Daoy (cell line): Measurements from ENCODE around the gene TEKT1. TPM values are rescaled to one million over a fixed set of nuclear protein-coding genes. Genes with fewer than 3 reads are reported as not detected.

Source experiments
- DNase-seq: peaks from one replicate; pipeline ENCODE4 v3.0.0-alpha.2; 2015; ENCODE audit warnings: low read depth
- total RNA-seq: library from RNA; depleted of rRNA; stranded (reverse); fragments of >200 nt; shearing (Covaris generic); gene quantifications from 2 replicates; pipeline ENCODE4 v1.2.3, GENCODE V29; 2014; rRNA removed

Gene TEKT1
- total RNA-seq, 1 experiment from 2014 or later = not detected

DNA sequence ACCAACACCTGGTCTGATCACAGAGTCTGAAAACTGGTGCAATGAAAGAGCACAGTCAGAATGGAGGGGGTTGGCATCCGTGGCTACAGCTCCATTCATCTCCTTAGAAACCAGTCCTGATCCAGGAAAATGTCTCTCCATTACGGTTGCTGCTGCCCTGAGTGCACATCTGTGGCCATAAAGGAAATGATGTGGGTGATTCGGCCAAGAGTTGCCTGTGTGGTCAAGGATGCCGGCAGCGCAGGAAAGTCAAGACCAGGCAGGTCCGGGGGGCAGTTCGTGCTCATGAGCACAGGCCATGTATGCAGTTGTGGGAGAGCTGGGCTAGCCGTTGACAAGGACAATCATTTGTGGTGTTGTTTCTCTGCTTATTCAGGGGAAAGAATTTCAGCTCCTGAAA, 69.8 kb downstream of the TEKT1 start:
- no peak for DNase-seq

DNA sequence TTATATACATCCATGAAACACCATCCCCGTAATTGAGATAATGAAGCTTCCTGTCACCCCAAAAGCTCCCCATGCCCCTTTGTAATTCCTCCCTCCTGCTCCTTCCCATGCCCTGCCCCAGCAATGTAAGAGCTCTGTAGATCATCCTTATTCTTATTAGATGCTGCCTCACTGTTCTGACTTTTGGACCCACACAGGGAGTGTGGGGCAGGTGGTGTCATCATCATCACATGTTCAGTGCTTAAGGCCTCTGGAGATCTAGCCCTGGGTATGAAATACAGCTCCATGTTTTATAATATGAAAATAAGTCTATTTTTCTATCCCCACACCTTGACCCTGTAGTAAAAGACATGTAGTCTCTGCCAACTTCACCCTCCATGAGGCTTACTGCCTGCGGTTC, 73.8 kb downstream of the TEKT1 start:
- DNase-seq = no peak

DNA sequence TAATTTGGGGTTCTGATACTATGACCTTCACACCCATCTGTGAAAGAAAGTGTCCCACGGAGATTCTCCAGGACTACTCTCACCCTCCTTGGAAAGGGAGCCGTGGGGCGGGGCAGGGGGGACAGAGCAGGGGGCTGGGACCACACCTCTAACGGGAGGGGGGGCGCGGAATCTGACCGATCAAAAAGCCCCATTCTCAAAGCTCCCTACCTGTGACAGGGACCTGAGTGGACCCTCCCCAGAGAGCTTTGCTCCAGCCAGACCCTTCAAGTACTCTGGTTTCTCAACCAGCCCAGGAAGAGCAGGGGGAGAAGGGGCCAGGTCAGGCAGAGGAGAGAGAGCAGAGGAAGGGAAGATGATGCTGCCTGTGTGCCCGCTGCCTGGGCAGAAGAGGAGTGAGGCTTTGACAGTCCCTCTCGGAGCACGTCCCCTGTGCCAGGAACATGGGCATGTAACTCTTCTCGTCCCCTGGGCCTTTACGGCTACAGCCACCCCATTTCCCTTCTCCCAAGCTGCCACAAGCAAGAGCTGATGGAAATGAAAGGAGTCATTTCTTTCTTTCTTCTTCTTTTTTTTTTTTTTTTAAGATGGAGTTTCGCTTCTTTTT, 75.0 kb downstream of the TEKT1 start:
- no peak for DNase-seq

DNA sequence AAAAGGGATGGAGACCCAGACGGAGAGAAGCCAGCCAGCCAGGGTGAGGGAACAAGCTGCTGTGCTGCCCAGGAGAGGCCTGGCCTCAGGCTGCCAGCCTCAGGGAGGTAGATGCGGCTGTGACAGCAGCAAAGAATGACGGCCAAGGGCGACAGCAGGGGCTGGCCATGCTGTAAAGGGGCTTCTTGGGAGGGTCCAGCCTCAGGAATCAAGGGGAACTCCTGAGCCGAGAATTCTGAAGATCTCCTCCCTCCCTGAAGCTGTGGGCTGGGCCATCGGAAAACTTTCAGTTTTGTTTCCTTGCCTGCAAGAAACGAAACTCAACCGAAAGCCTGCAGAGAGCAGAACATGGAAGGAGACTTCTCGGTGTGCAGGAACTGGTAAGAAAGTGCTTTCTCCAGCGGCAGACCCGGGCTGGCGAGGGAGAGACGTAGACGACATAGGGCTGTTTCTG, 75.8 kb downstream of the TEKT1 start, which contains the start of gene XAF1:
Gene XAF1, plus strand, starts transcription at position 316 of the 454 bp plus-strand sequence. Its CDS starts 33 bp downstream, at position 349.
- peak; percentile 65 for DNase-seq

DNA sequence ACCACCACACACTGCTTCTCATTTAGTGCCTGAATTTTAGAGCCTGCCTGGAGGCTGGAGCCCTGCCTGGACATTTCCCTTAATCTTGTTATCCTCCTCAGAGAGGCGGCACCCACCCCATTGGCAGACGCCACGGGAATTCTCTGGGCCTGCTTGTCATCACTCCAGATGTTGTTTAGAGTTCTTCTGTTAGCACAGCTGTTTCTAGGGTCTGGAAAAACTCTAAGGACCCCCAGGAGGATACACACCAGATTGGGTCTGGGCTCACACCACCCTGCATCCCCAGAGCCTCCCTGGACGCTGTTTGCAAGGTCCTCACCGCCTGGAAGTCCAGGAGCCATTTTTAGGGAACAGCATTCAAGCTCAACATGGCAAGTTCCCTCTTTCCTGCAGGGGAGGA, 76.2 kb downstream of the TEKT1 start:
- no peak for DNase-seq

DNA sequence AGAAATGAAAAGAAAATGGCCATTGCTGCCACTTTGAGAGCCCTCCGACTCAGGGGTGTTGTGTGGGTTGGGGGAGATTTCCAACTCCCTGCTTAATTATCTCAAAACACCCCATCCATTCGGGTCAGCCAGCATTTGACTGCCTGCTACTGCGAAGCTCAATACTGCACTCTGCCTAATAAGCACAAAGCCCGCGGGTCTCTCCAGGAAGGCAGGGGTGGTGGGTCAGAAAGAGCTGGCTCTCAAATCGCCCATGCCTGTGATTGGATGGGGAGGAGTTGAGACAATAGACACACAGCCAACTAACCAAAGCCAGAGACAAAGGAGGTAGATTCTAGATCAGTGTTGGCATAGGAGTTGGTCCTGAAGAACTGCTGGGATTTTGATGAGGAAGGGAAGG, 78.0 kb downstream of the TEKT1 start:
- DNase-seq = peak; percentile 36

DNA sequence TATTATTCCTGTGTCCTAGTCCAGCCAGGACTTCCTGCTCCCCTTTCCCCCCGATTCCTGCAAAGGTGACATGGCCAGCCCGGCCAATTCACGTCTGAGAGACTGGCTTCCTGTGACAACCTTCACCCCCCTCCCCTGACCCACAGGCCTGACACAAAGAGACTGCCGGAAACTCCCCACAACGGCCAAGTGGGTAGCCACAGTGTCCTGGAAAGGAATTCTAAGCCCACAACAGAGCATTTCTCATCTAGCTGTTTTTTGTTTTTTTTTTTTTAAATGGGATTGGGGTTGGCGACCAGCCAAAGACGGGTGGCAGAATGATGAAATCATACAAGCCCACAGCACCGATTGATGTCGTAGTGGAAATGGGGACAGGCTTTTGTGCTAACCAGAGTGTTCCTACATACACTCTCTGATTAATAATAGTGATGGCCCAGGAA, 78.5 kb downstream of the TEKT1 start:
- peak; percentile 93 for DNase-seq

DNA sequence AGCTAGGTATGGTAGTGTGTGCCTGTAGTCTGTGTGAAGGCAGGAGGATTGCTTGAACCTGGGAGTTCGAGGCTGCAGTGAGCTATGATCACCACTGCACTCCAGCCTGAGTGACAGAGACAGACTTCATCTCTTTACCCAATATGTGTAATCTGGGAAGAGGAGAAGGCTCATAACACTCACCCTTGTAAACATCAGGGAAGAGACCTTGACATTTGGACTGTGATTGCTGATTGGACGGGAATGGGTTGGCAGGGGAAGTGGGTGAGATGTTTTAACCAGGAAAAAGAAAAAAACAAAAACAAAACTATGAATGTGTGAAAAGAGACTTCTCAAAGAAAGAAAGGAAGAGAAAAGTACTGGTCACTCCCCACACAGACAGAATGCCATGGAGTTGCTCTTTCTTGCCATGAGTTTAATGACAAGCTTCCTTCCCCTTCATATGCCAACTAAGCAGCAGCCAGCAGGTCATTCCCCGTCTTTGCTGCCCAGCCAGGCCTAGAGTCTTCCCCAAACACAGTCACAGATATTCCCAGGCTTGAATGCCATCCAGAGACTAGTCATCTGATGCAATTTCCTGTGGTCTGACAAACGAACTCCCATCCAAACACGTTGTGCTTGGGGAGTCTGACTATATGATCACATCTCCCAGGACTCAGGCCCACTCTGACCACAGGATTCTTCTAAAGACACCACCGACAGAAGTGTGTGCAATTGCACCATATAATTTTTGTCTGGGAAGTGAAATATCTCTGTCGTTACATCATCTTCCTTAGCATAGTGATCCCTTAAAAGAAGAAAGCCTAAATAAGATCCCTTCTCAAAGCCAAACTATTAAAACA, 79.2 kb downstream of the TEKT1 start:
- peak; percentile 96 for DNase-seq

DNA sequence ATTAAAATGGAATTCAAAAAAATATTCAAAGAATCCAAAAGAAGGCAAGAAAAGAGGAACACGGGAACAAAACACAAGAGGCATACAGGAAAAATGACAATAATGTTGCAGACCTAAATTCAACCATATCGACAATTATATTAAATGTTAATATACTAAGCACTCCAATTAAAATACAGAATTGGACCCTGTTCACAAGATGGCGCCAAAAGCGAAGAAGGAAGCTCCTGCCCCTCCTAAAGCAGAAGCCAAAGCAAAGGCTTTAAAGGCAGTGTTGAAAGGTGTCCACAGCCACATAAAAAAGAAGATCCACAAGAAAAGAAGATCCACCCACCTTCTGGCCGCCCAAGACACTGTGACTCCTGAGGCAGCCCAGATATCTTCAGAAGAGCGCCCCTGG, 82.0 kb downstream of the TEKT1 start:
- DNase-seq = no peak

DNA sequence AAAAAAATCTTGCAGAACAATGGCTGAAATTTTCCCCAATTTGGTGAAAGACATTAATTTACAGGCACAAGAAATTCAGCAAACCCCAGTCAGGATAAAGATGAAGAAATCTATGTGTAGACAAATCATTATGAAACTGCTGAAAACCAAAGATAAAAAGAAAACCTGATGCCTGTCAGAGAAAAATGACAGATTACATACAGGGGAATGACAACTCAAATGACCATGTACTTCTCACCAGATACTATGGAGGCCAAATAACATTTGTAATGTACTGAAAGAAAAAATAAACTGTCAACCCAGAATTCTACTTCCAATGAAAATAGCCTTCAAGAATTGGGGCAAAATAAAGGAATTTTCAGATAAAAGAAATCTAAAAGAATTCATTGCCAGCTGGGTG, 82.9 kb downstream of the TEKT1 start:
- DNase-seq = no peak

Other genes starting within 250 kb of the TEKT1 start
- 16.1 and 18.4 TPM in 2 replicates for gene KIAA0753, start 191.0 kb downstream of the TEKT1 start, total RNA-seq
- gene TXNDC17, start 190.7 kb downstream of the TEKT1 start, total RNA-seq = 258 and 269 TPM in 2 replicates
- gene MED31, start 180.1 kb downstream of the TEKT1 start, total RNA-seq = 32.0 and 36.5 TPM in 2 replicates
- gene C17orf100, start 180.0 kb downstream of the TEKT1 start, total RNA-seq = 0.06 and 0.71 TPM in 2 replicates
- not detected in 2 replicates for gene SLC13A5, start 118.4 kb downstream of the TEKT1 start, total RNA-seq
- gene XAF1, start 75.7 kb downstream of the TEKT1 start, total RNA-seq = 7.5 and 13.7 TPM in 2 replicates
- gene FBXO39, start 55.5 kb downstream of the TEKT1 start, total RNA-seq = 0.12 and 3.0 TPM in 2 replicates
- not detected in 2 replicates for gene ALOX12, start 164.3 kb upstream of the TEKT1 start, total RNA-seq
- gene RNASEK, start 180.9 kb upstream of the TEKT1 start, total RNA-seq = 72.7 and 82.3 TPM in 2 replicates
- gene BCL6B, start 191.3 kb upstream of the TEKT1 start, total RNA-seq = not detected in 2 replicates
- 0.34 TPM in 1 of 2 replicates, not detected in the other for gene SLC16A13, start 204.3 kb upstream of the TEKT1 start, total RNA-seq
- not detected in 2 replicates for gene SLC16A11, start 212.4 kb upstream of the TEKT1 start, total RNA-seq
- not detected in 2 replicates for gene CLEC10A, start 248.5 kb upstream of the TEKT1 start, total RNA-seq